Jurkat, Clone E6-1 (cell line): ENCODE data around the gene PYHIN1.
"Not testable (repeated sequence)": the region's sequence is repeated elsewhere in the genome, so short reads cannot be mapped to it uniquely, and the experiment has no call there.

Source experiments
- DNase-seq: peaks from one replicate; pipeline ENCODE4 v3.0.0-alpha.2; 2011; ENCODE audit warnings: low read depth, low spot score
- H3K4me3 ChIP-seq: 2 replicates; pipeline ENCODE4 v1.5.1; 2011; ENCODE audit warnings: mild to moderate bottlenecking, low read length, control low read depth, moderate library complexity

Gene PYHIN1

DNA sequence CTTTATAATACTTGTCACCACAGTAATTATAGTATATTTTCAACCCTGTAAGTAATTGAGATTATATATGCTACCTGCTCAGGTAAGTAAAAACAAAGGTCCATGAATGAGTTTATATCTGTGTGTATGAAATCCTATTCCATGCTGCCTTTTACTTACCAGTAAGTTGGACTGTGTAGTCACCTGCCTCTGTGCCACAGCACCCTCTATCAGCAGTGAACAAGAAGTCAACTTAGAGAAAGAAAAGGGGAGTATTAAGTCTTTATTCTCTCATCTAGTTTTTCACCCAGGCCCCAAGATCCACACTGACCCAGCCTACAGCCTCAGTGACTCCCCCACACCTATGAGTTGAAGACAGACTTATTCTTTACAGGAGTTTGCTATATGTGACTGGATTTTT is 41.5 kb downstream of the PYHIN1 start:
- DNase-seq = peak; percentile 34
- no peak overlapping the region for H3K4me3 ChIP-seq

DNA sequence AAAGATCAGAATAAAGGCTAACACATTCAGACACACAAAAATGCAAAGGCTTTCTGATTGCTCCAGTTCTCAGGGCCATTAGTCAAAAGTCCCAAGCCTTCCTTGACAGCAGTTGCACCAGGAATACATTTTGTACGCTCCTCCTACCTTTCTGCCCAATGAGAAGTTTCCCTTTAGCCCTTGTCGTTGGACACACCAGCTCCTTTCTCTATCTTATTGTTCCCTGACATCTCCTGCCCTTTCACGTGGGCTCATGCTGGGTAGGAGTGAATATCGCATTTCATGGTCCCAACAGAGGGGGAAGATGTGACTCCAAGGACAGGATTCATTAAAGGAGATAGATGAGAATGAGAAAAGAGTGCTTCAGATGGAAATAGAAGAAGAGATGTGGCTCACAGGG is 44.9 kb downstream of the PYHIN1 start:
- no peak overlapping the region for H3K4me3 ChIP-seq
- no peak for DNase-seq

DNA sequence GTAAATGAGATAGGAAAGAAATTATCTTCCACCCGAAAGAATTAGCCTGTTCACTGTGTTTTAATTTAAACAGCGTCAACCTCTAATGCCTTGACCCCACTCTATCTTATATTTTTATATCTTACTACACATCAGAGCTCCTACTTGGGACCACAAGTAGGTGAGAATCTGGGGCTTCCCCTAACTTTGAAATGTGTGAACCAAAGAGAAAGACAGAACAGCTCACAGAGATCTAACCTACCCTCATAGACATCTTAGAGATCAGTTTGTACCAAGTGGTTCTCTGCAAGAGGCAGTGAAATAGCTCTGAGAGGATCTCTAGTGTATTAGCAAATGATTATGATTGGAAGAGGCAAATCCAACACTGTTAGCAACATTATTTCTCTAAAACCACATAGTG is 47.4 kb downstream of the PYHIN1 start:
- no peak overlapping the region for H3K4me3 ChIP-seq
- DNase-seq = no peak

DNA sequence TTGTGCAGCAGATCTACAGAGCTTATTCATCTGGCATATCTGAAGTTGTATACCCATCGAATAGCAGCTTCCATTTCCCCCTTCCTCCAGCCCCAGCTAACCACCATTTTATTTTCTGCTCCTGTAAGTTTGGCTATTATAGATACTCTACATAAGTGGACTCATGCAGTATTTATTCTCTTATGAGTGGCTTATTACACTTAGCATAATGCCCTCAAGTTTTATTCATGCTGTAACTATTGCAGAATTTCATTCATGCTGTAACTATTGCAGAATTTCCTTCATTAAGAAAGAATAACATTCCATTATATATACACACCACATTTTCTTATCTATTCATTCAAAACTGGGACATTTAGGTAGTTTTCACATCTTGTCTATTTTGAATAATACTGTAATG is 47.9 kb downstream of the PYHIN1 start:
- no peak for DNase-seq
- no peak overlapping the region for H3K4me3 ChIP-seq

DNA sequence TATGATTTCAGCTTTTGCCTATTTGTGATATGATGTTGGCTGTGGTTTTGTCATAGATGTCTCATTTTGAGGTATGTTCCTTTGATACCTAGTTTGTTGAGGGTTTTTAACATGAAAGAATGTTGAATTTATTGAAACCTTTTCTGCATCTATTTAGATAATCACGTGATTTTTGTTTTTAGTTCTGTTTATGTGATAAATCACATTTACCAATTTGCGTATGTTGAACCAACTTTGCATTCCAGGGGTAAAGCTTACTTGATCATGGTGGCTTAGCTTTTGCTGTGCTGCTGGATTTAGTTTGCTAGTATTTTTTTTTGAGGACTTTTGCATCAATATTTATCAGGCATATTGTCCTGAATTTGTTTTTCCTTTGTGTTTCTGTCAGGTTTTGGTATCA is 51.9 kb downstream of the PYHIN1 start:
- H3K4me3 ChIP-seq = no peak overlapping the region
- DNase-seq = no peak

DNA sequence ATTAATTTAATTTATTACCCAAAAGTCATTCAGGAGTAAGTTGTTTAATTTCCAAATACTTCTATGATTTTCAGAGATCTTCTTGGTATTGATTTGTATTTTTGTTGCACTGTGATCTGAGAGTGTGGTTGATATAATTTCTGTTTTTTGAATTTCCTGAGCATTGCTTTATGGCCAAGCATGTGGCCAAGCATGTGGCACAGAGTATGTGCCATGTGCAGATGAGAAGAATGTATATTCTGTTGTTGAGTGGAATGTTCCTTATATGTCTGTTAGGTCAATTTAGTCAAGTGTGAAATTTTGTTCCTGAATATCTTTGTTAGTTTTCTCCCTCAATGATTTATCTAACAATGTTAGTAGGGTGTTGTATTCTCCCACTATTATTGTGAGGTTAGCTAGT is 53.0 kb downstream of the PYHIN1 start:
- no peak for DNase-seq
- no peak overlapping the region for H3K4me3 ChIP-seq

DNA sequence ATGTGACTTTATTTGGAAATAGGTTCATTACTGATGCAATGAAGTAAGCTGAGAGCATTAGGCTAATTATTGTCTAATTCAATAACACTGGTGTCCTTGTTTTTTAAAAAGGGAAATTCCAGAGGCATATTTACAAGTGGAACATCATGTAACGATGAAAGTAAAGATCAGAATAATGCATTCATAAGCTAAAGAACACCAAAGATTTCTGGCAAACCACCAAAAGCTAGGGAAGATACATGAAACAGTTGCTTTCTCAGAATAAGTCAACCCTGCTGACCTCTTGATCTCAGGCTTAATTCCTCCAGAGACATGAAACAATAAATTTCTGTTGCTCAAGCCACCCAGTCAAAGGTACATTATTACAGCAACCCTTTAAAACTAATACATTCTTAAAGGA is 58.1 kb downstream of the PYHIN1 start:
- no peak overlapping the region for H3K4me3 ChIP-seq
- no peak for DNase-seq

DNA sequence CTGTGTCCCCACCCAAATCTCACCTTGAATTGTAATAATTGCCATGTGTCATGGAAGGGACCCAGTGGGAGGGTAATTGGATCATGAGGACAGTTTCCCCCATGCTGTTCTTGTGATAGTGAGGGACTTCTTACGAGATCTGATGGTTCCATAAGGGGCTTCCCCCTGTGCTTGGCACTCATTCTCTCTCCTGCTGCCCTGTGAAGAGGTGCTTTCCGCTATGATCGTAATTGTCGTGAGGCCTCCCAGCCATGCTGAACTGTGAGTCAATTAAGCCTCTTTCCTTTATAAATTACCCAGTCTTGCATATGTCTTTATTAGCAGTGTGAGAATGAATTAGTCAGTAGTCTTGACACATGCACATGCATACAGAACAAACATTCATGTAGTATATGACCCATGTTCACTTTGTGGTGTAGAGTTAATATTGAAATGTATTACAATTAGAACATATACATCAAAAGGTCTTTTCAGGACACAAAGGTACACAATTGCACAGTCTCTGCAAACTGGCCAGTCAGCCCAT is 61.5 kb downstream of the PYHIN1 start:
- DNase-seq = no peak
- H3K4me3 ChIP-seq = no peak overlapping the region

DNA sequence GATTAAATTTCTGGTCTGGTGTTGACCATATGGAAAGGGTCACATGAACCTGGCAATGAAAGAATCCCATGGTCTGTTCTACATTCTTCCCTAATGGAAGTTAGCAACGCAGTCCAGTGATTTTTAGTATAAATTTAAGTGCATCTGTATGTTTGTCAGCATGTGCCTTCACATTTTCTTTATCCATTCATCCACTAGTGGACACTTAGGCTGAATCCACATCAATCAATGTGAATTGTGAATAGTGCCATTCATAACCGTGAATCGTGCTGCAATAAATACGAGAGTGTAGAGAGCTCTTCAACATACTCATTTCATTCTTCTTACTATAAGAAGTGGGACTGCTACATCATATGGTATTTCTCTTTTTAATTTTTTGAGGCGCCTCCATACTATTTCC is 65.6 kb downstream of the PYHIN1 start:
- no peak overlapping the region for H3K4me3 ChIP-seq
- no peak for DNase-seq

DNA sequence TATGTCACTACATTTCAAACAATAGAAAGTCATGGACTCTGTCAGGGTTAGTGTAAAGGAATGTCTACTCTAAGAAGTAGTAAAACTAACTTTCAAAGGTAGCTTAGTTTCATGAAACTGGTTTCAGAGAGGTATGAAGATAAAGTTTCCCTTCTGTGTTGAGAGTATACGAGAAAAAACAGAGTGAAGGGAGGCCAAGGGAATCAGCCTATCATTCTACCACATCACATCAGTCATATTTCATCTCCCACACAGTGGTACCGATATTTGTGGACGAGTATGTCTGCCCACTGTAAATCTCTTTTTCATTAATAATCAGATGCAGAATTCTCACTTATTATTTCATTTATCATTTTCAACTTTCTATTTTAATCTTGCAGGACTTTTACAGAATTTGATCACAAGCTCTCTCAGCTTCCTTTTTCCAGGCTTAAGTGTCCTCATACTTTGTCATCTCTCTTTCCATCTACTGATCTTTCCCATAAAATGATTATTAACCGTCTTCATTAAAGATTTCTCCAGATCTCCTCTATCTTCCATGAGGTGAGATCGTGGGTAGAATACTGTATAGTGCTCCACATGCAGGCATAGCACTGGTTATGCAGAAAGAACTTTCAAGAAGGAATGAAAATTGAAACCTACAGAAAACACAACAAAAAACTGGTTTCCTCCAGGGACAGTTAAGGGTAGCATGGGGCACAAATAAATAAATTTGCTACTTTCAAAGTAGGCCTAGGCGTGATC is 66.9 kb downstream of the PYHIN1 start:
- DNase-seq = no peak
- H3K4me3 ChIP-seq = no peak overlapping the region

DNA sequence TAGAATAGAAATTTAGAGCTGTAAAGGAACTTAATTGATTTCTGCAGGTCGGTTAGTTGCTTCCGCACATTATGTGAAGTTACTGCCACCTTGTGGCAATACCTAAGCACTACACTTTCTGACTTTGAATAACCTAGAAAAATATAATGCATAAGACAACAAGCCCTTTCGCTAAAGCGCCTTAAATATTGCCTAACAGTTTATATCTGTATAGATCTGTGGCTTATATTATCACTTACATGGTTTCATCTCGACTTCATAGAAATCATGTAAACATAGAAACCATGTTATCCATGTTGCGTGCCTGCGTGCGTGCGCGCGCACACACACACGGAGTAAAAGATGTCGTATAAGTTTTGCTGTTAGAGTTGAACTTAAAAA is 67.4 kb downstream of the PYHIN1 start:
- H3K4me3 ChIP-seq = no peak overlapping the region
- peak; percentile 81 for DNase-seq

DNA sequence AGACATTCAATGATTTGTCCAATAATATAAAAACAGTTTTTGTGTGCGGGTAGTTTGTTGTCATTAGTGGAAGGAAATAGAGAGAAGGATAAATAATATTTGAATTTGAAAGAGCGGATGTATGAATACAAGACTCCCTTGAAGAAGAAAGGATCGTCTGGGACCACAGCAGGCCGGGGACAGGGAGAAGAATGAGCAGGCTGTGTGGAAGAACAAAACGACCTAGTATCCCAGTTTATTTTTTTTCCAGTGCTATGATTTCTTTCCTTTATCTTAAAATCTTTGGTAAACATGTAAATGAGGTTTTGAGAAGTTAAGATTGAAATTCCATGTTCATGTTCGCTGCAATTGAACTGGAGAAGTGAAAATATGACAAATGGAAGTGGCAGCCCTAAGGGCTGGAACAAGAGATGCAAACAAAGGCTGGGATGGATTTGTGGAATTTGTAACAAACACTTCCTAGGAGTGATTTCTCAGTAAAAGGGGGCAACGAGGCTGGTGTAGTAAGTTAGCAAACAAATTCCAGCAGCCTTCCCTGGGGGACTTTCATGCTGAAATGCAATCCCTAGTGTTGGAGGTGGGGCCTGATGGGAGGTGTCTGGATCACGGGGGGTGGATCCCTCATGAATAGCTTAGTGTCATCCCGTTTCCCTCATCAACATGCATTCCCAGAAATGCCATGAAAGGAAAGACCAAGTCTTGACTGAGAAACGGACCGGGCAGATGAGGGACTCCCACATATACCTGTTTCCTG is 68.1 kb downstream of the PYHIN1 start:
- DNase-seq = no peak
- H3K4me3 ChIP-seq = no peak overlapping the region

DNA sequence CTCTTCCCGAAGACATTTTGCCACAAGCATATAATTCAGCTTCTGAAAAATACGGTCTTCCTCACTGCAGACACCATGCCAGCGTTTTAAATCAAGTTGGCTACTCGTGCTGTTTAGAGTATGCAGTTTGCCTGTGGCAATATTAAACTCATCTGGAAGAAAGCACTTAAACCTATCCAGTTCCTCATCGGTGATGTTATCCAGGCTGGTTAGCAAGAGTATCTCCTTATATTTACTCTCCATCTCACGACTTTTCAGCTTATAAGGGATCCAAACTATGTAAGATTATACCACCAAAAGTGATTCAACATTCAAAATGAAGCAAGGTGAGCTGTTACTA is 68.7 kb downstream of the PYHIN1 start:
- no peak for DNase-seq
- no peak overlapping the region for H3K4me3 ChIP-seq

DNA sequence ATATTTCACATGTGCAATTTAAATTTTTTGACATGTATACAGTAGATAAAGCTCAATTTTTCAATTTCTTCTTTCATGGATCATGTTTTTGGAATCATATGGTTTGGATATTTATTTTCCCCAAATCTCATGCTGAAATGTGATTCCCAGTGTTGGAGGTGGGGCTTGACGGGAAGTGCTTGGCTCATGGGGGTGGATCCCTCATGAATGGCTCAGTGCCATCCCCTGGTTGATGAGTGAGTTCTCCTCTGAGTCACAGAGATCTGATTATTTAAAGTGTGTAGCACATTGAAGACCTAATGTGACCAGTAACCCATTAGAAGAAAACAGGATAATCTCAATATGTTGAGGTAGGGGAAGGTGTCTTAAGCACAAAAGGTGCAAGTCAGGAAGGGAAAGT is 69.3 kb downstream of the PYHIN1 start:
- no peak for DNase-seq
- H3K4me3 ChIP-seq = no peak overlapping the region

DNA sequence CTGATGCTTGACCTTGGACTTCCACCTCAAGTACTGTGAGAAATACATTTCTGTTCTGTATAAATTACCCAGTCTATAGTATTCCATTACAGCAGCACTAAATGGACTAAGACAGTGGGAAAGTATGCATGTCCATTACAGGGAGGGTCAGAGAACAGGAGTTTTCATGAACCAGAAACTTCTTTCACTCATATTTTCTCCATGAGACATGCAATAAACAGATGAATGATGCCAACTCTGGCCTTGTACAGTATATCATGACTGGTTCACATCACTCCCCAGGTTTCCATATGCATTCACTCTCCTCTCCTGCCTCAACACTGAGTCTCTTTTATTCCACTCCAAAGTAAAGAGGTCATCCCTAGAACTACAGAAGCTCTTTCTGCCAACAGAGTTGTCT is 73.8 kb downstream of the PYHIN1 start:
- no peak for DNase-seq
- H3K4me3 ChIP-seq = no peak overlapping the region

DNA sequence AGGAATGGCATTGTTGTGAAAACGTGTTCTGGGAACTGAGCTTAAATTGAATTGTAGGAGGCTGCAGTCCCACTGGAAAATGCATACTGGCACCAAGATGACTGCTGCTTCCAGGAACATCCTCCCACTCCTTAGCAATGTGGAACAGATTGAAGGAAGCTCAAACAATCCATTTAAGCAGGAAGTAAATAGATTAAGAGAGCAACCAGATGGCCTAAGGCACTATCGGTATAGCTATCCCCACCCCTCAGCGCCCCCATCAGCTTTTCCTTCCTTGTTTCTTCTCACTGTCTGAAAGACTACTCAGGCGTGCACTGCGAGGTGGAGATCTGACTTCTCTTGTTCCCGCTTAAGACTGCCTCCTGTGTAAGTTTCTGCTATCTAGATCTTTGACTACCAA is 74.3 kb downstream of the PYHIN1 start:
- no peak overlapping the region for H3K4me3 ChIP-seq
- no peak for DNase-seq

DNA sequence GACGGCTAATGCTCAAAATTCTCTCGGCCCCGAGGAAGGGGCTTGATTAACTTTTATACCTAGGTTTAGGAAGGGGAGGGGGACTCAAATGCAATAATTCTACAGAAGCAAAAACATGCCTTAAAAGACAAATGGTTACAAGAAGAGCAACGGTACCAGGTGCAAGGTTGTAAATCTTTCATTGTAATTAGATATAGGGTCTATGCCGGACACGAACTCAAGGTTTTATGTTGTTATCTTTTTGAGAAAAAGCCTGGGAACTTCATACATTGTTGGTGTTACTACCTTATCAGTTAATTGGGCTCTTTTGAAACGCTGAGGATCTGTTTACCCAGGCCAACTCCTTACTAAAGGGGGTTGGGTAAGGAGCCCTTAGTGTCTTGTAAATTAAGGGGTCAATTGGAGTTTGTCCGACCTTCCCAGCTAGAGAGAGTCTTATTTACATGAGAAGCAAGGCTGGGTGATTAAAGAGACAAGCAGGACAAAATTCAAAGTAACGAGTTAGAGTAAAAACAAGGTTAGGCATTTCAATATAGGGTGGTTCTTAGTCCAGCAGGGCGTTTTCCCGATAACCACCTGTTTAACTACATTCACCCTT is 75.0 kb downstream of the PYHIN1 start:
- not testable (repeated sequence) for DNase-seq, H3K4me3 ChIP-seq

DNA sequence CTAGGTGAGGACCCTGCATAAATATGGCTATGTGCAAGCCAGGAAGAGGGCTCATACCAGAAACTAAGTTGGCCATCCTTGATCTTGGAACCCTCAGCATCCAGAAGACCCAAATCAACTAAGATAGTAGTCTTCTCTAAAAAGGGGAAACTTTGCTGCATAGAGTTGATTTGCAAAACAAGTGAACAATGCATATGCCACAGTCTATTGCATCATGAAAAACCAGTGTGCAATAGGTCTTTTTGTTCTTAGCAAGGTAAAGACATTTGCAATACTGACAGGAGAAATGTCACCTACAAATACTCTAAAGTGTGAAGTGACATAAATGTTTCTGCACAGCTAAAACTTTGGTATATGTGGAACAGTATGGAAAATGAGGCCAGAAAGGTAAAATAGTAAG is 76.4 kb downstream of the PYHIN1 start:
- no peak overlapping the region for H3K4me3 ChIP-seq
- DNase-seq = no peak

DNA sequence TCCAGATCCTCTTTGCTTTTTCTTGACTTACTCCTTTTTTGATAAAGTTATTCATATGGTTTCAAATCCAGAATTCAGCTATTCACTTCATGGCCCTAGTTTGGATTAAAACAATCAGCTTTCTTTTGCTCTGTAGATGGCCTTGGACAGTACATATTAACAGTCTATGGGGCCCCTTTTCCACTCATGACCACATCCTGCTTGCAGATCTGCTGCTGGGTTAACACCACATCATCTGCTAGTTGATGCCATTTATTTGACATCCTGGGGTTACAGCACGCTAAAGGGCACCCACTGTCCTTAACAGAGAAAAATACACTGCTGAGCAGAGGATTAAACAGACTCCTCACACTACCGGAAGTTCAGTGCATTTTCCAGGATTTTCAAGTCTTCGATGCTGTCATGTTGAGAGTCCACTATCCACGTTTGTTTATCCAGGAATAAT is 77.4 kb downstream of the PYHIN1 start:
- DNase-seq = peak; percentile 90
- peak overlapping the region; percentile 64 for H3K4me3 ChIP-seq

DNA sequence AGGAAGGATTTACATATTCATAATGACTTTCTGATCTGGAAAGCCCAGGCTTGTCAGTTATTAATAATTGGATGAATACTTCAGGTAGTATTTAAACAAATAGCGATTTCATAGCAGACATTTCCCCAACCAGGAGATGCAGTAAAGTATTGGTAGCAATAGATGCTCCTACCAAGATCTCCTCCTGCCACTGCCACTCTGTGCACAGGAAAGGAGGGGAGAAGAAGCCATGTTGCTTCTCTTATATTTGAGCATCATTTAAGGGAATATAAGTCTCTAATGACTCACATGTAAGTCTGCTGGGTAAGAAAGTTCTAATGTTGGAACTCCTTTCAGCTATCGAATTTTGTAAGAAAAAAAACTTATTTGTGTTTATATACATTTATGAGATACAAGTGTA is 77.9 kb downstream of the PYHIN1 start:
- H3K4me3 ChIP-seq = peak overlapping the region; percentile 64
- no peak for DNase-seq
